ENCODE measurements around the gene ZCCHC14. TPM values are rescaled to one million over a fixed set of nuclear protein-coding genes. Genes with fewer than 3 reads are reported as not detected.
A peak's percentile ranks its signal among the peaks of the same experiment; 100 is the strongest.
"Not testable (repeated sequence)": the region's sequence is repeated elsewhere in the genome, so short reads cannot be mapped to it uniquely, and the experiment has no call there.

Gene ZCCHC14
- total and polyA plus RNA-seq, 4 donors: 6.6 to 42.5 (median 27.8) TPM

DNA sequence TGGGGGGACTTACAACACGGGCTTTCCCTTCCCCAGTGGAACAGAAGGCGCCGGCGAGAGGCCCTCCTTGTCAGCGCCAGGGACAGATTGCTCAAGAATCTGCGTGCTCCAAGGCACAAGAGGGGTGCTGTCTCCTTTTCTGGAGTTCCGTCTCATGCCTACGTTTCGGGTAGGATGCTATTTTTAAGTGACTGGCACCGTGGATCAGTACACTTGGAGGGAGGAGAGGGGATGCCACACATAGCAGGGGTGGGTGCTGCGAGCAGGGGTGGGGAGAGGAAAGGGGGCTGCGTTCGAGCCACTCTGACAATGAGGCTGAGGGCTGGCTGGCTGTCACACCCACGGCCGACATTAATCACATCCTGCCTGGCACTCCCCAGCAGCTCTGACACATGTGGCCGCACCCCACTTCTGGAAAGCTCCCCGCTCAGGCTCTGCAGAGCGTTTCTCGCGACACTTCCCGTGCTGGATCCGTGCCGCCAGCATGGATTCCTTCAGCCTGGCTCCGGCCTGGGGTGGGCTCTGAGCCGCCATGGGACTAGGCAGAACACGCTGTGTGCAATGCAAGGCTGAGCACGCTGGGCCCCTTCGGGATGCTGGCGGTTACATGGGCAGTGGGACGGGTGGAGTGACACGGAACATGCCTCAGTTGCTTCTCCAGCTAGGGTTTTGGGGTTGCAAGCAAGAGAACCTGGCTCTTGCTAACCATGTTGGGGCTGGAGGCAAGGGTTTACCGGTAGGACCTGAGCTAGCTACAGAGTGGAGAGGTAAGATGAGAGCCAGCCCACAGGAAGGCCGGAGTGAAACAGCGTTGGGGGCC, 25.0 kb upstream of the ZCCHC14 start:
- H3K4me3 ChIP-seq (ENCODE audit: low read length in 2 of 2); H3K9me3 ChIP-seq (ENCODE audit: control insufficient read depth, low read length); H3K27me3 ChIP-seq (ENCODE audit: control insufficient read depth in 1 of 2, insufficient read depth in 2 of 2, low read length in 1 of 2); H3K4me1 ChIP-seq (ENCODE audit: control insufficient read depth in 1 of 2, insufficient read depth in 2 of 2, low read length in 2 of 2); H3K36me3 ChIP-seq (ENCODE audit: control insufficient read depth in 1 of 2, insufficient read depth in 2 of 2, low read length in 1 of 2): not testable (repeated sequence)
- peak overlapping the region; percentile 95 to 99 for H3K27ac ChIP-seq (ENCODE audit: low read depth in 1 of 2, low read length in 2 of 2)
- peak; percentile 88 for ATAC-seq (ENCODE audit: low FRiP score)
- 6 to 9% methylated on average over 28 to 33 of the region's 34 CpGs for WGBS, 2 donors
- intact Hi-C loops (cut with DNase I): loop anchor here in 1 of 2 donors (2.0 kb wide), 1 partner anchor 23 kb away; no protein-coding TSS in a partner anchor
- DNase-seq: peak; percentile 89 to 92

DNA sequence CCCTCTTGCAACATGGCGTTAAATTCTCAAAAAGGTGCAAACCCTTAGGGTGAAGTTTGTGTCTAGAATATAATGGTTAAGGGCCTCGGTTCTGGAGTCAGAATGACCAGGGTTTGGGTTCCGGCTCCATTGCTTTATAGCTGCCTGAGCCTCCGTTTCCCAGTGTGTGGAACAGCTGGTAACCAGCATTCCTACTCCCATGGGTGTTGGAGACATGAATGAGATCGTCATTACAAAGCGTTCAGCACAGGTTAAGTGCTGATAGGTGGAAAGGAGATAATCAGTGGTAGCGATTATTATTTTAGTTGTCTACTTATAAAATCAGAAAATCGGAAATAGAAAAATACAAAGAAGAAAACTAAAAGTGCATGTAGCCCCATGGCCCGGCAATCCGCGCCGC, 23.5 kb upstream of the ZCCHC14 start:
- WGBS, 2 donors: 94 to 96% methylated on average over 12 of the region's 12 CpGs
- no peak overlapping the region for H3K4me3 ChIP-seq (ENCODE audit: low read length in 2 of 2)
- DNase-seq (no peak), ATAC-seq (ENCODE audit: low FRiP score) (no peak)
- no peaks in the 10 kb centered on the region for H3K9me3 ChIP-seq (ENCODE audit: control insufficient read depth, low read length)
- no peaks in the 10 kb centered on the region for H3K27me3 ChIP-seq (ENCODE audit: control insufficient read depth in 1 of 2, insufficient read depth in 2 of 2, low read length in 1 of 2)
- no peaks in the 10 kb centered on the region for H3K4me1 ChIP-seq (ENCODE audit: control insufficient read depth in 1 of 2, insufficient read depth in 2 of 2, low read length in 2 of 2)
- no peak overlapping the region for H3K27ac ChIP-seq (ENCODE audit: low read depth in 1 of 2, low read length in 2 of 2)
- no peaks in the 10 kb centered on the region for H3K36me3 ChIP-seq (ENCODE audit: control insufficient read depth in 1 of 2, insufficient read depth in 2 of 2, low read length in 1 of 2)
- intact Hi-C loops (cut with DNase I): no loop called here

DNA sequence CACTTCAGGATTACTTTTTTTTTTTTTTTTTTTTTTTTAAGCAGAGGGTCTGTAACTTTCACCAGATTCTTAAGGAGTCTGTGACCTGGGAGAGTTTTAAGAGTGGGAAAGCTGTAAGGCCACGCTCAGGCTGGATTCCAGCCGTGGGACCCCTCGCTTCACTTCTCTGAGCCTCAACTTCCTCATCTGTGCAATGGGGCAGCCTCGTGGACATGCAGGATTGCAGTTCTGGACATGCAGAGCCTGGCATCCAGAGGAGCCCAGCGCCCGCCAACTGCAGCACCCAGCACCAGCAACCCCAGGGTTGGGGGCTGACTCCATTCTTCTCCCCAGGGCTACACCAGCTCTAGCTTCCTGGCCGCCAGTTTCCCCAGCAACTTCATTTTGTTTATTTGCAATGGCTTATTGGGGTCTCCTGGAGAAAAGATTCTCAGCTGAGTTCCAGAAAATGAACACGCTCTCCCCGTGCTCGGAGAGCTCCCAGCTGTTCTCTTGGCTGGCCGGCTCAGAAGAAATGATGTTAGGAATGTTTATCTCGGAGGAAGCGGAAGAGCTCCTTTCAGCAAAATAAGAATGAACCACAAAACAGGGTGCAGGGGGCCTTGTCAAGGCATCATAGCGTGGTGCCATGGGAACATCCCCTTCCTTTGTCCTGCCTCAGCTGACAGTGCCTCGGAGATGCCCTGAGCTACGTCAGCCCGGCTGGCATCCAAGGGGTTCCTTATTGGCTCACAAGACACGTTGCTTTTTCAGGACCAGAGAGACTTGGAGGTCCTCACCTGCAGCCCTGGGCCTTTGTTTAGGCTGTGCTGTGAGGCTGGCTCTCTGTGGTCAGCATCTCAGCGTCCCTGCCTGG, 22.9 kb upstream of the ZCCHC14 start:
- 69 to 76% methylated on average over 19 of the region's 19 CpGs for WGBS, 2 donors

DNA sequence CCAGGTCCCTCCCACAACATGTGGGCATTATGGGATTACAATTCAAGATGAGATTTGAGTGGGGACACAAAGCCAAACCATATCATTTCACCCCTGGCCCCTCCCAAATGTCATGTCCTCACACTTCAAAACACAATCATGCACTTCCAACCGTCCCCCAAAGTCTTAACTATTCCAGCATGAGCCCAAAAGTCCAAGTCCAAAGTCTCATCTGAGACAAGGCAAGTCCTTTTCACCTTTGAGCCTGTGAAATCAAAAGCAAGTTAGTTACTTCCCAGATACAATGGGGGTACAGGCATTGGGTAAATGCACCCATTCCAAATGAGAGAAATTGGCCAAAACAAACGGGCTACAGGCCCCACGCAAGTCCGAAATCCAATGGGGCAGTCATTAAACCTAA, 17.0 kb upstream of the ZCCHC14 start:
- 77 to 91% methylated on average over 4 of the region's 4 CpGs for WGBS, 2 donors
- H3K4me3 ChIP-seq (ENCODE audit: low read length in 2 of 2); H3K27me3 ChIP-seq (ENCODE audit: control insufficient read depth in 1 of 2, insufficient read depth in 2 of 2, low read length in 1 of 2); H3K9me3 ChIP-seq (ENCODE audit: control insufficient read depth, low read length); H3K36me3 ChIP-seq (ENCODE audit: control insufficient read depth in 1 of 2, insufficient read depth in 2 of 2, low read length in 1 of 2); ATAC-seq (ENCODE audit: low FRiP score); intact Hi-C loops (cut with DNase I); DNase-seq; H3K27ac ChIP-seq (ENCODE audit: low read depth in 1 of 2, low read length in 2 of 2); H3K4me1 ChIP-seq (ENCODE audit: control insufficient read depth in 1 of 2, insufficient read depth in 2 of 2, low read length in 2 of 2): not testable (repeated sequence)

More for the DNA sequence above, 22.9 kb upstream of the ZCCHC14 start:
- Histone ChIP-seq H3K27ac (ENCODE audit: low read depth in 1 of 2, low read length in 2 of 2) (peak overlapping the region in 1 of 2 donors; percentile 12), H3K4me3 (ENCODE audit: low read length in 2 of 2) (no peak overlapping the region), H3K27me3 (ENCODE audit: control insufficient read depth in 1 of 2, insufficient read depth in 2 of 2, low read length in 1 of 2) (no peaks in the 10 kb centered on the region), H3K36me3 (ENCODE audit: control insufficient read depth in 1 of 2, insufficient read depth in 2 of 2, low read length in 1 of 2) (no peaks in the 10 kb centered on the region), H3K9me3 (ENCODE audit: control insufficient read depth, low read length) (no peaks in the 10 kb centered on the region), H3K4me1 (ENCODE audit: control insufficient read depth in 1 of 2, insufficient read depth in 2 of 2, low read length in 2 of 2) (no peaks in the 10 kb centered on the region)
- no peak for ATAC-seq (ENCODE audit: low FRiP score)
- no peak for DNase-seq
- intact Hi-C loops (cut with DNase I): no loop called here

DNA sequence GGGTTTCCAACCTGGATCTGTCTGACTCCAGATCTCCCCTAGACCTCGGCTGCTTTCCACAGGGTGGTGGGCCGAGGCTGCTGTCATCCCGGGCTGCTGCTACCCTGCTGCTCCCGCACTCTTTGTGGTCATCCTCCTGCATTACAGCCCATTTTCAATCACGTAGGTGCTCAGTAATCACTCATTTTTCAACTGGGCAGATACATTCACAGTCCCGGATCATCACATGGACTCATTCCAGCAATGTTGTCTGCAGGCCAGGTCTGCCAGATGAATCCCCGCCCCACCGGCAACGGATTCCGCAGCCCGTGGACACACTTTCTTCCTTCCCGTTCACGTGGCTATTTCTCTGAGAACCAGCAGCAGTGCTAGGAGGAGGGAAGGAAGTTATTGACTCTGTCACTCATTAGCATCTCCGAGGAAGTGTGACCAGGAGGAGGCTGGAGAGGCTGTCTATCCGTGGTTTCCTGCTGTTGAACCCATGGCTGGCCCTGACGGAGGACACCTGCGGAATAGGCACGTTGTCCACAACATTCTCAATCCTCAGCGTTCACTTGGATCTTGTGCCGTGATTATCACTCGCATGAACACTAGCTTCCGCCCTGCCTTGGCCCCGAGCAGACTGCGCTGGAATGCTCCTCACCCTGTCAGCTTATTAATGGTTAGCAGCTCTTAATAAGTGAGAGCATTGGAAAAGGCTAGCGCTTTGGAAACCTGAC, 14.7 kb upstream of the ZCCHC14 start:
- WGBS, 2 donors: 73 to 78% methylated on average over 25 of the region's 25 CpGs
- no peak overlapping the region for H3K27ac ChIP-seq (ENCODE audit: low read depth in 1 of 2, low read length in 2 of 2)
- intact Hi-C loops (cut with DNase I): no loop called here
- H3K4me1 ChIP-seq (ENCODE audit: control insufficient read depth in 1 of 2, insufficient read depth in 2 of 2, low read length in 2 of 2): no peaks in the 10 kb centered on the region
- H3K4me3 ChIP-seq (ENCODE audit: low read length in 2 of 2): no peak overlapping the region
- DNase-seq (no peak), ATAC-seq (ENCODE audit: low FRiP score) (peak; percentile 59)
- no peaks in the 10 kb centered on the region for H3K9me3 ChIP-seq (ENCODE audit: control insufficient read depth, low read length)
- H3K36me3 ChIP-seq (ENCODE audit: control insufficient read depth in 1 of 2, insufficient read depth in 2 of 2, low read length in 1 of 2): no peaks in the 10 kb centered on the region
- H3K27me3 ChIP-seq (ENCODE audit: control insufficient read depth in 1 of 2, insufficient read depth in 2 of 2, low read length in 1 of 2): no peaks in the 10 kb centered on the region

DNA sequence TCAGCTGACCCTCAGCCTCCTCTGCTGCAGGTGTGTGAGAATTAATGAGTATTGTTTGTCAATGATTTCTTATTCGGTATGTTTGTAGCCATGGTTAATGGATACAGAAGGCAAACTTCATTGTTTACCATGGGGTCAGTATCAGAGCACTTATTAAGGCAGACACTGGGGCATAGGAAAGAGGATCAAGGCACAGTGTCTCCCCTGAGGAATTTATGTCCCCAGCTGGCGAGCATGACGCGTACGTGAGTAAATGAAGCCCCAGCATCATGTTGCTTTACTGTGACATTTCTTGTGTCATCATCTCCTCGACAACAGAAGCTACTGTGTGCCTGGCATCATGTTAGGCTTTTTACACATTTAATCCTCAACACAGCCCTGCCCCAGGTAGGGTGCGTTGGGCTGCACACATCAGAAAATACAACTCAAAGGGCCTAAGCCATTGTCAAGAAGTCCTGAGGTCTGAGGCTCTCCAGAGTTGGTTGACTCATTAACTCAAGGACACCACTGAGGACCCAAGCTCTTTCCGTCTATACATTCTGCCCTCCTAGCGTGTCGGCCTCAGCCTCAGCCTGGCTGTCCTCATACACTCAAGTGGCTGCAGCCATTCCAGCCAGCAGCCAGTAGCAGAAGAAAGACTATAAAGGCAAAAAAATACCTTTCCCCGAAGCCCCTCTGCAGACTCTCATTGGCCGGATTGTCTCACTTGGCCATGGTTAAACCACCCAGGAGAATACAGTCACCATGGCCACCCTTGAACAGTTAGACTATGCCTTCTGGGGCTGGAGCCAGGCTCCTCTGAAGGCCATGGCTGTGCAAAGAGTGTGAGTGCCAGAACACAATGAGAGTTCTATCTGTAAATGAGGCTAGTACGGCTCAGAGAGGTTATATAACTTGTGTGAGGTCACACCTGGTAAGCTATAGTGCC, 13.9 kb upstream of the ZCCHC14 start:
- no peaks in the 10 kb centered on the region for H3K27me3 ChIP-seq (ENCODE audit: control insufficient read depth in 1 of 2, insufficient read depth in 2 of 2, low read length in 1 of 2)
- H3K36me3 ChIP-seq (ENCODE audit: control insufficient read depth in 1 of 2, insufficient read depth in 2 of 2, low read length in 1 of 2): no peaks in the 10 kb centered on the region
- ATAC-seq (ENCODE audit: low FRiP score) (no peak), DNase-seq (no peak)
- 88 to 89% methylated on average over 13 of the region's 13 CpGs for WGBS, 2 donors
- H3K4me1 ChIP-seq (ENCODE audit: control insufficient read depth in 1 of 2, insufficient read depth in 2 of 2, low read length in 2 of 2): no peaks in the 10 kb centered on the region
- intact Hi-C loops (cut with DNase I): no loop called here
- no peaks in the 10 kb centered on the region for H3K9me3 ChIP-seq (ENCODE audit: control insufficient read depth, low read length)
- H3K4me3 ChIP-seq (ENCODE audit: low read length in 2 of 2): no peak overlapping the region
- no peak overlapping the region for H3K27ac ChIP-seq (ENCODE audit: low read depth in 1 of 2, low read length in 2 of 2)

DNA sequence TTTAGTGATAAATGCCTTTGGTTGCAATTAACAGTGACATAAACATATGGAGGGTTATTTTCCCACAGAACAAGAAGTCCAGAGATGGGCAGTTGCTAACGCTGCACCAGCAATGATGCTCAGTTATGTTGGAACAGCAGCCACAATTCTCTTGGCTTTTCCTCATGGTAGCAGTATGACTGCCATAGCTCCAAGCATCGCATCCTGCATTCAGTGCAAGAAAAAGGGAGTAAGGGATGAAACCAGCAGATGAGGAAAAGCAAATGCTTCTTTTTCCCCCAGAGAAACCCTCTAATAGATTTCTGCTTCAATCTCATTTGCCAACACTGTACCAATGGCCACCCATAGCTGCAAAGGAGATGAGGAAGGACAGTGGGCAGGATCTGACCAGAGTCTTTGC, 13.0 kb upstream of the ZCCHC14 start:
- no peaks in the 10 kb centered on the region for H3K4me1 ChIP-seq (ENCODE audit: control insufficient read depth in 1 of 2, insufficient read depth in 2 of 2, low read length in 2 of 2)
- 94 to 95% methylated on average over 2 of the region's 2 CpGs for WGBS, 2 donors
- no peak overlapping the region for H3K27ac ChIP-seq (ENCODE audit: low read depth in 1 of 2, low read length in 2 of 2)
- no peaks in the 10 kb centered on the region for H3K36me3 ChIP-seq (ENCODE audit: control insufficient read depth in 1 of 2, insufficient read depth in 2 of 2, low read length in 1 of 2)
- H3K27me3 ChIP-seq (ENCODE audit: control insufficient read depth in 1 of 2, insufficient read depth in 2 of 2, low read length in 1 of 2): no peaks in the 10 kb centered on the region
- H3K4me3 ChIP-seq (ENCODE audit: low read length in 2 of 2): no peak overlapping the region
- intact Hi-C loops (cut with DNase I): no loop called here
- ATAC-seq (ENCODE audit: low FRiP score) (no peak), DNase-seq (no peak)
- no peaks in the 10 kb centered on the region for H3K9me3 ChIP-seq (ENCODE audit: control insufficient read depth, low read length)

Data from aorta (tissue), 5 donors.